Spleen (tissue), 11 donors: ENCODE measurements around the gene UGT1A5. TPM values are rescaled to one million over a fixed set of nuclear protein-coding genes. Genes with fewer than 3 reads are reported as not detected.
"Not testable (repeated sequence)": the region's sequence is repeated elsewhere in the genome, so short reads cannot be mapped to it uniquely, and the experiment has no call there.

ENCODE experiments used
- DNase-seq: peaks from one replicate; pipeline ENCODE4 v3.0.0-alpha.2; 2020
- H3K27ac ChIP-seq, 8 donors: fragments of 200-600 bp; sonication (generic) in 7 of 8; 1 replicate in 4 of 8; 2 replicates in 4 of 8; pipeline versions ENCODE4 v1.5.0 to v1.8.0; 2016 to 2021; ENCODE audit warnings: inconsistent platforms in 4 of 8, mild to moderate bottlenecking in 4 of 8, moderate library complexity in 1 of 8
- H3K27me3 ChIP-seq, 7 donors: fragments of 200-600 bp; sonication (generic) in 6 of 7; replicated peaks in 1 of 7; 1 replicate in 4 of 7; 2 replicates in 3 of 7; pipeline versions ENCODE4 v1.5.0 to v1.8.0; 2016 to 2021; ENCODE audit warnings: inconsistent platforms in 3 of 7, mild to moderate bottlenecking in 1 of 7
- H3K36me3 ChIP-seq, 6 donors: fragments of 200-600 bp; sonication (generic) in 5 of 6; 1 replicate in 4 of 6; 2 replicates in 2 of 6; pipeline versions ENCODE4 v1.5.0 to v1.8.0; 2016 to 2021; ENCODE audit warnings: inconsistent platforms in 2 of 6
- H3K4me1 ChIP-seq, 6 donors: fragments of 200-600 bp; sonication (generic) in 5 of 6; 1 replicate in 3 of 6; 2 replicates in 3 of 6; pipeline versions ENCODE4 v1.5.0 to v1.8.0; 2016 to 2021; ENCODE audit warnings: inconsistent platforms in 3 of 6
- H3K4me3 ChIP-seq, 8 donors: fragments of 200-600 bp; sonication (generic) in 7 of 8; 1 replicate in 4 of 8; 2 replicates in 4 of 8; pipeline versions ENCODE4 v1.5.0 to v1.8.0; 2016 to 2021; ENCODE audit warnings: inconsistent platforms in 4 of 8, mild to moderate bottlenecking in 4 of 8, moderate library complexity in 2 of 8
- H3K9me3 ChIP-seq, 8 donors: fragments of 200-600 bp; sonication (generic) in 7 of 8; 1 replicate in 4 of 8; 2 replicates in 4 of 8; pipeline versions ENCODE4 v1.5.0 to v1.8.0; 2016 to 2021; ENCODE audit warnings: inconsistent platforms in 4 of 8
- POLR2A ChIP-seq, 3 donors: fragments of 450-650 bp; IDR thresholded peaks; one replicate each; pipeline ENCODE4 v1.5.1; 2017; ENCODE audit warnings: antibody characterized with exemption in 3 of 3, mild to moderate bottlenecking in 1 of 3
- POLR2AphosphoS5 ChIP-seq, 3 donors: sonication (generic); formaldehyde crosslinking; IDR thresholded peaks; one replicate each; pipeline ENCODE4 v1.5.1; 2017; ENCODE audit warnings: antibody characterized with exemption in 3 of 3
- WGBS, 5 donors: extraction: QIAGEN DNeasy Blood & Tissue Kit in 3 of 5; methylation state at CpG; one replicate each; pipeline versions ENCODE4 v1.1.5 to v1.1.7; 2013 to 2018; 5-methylcytosine and 5-hydroxymethylcytosine counted together
- intact Hi-C: fragments of 100-400 bp; cut with DNase I; formaldehyde crosslinking; loops from one replicate; pipeline ENCODE4 v1.15.0; 2023; ENCODE audit warnings: low total_unique reads
- polyA plus RNA-seq, 3 donors: library from polyadenylated mRNA; stranded (reverse); fragments of 200-250 nt; gene quantifications; one replicate each; pipeline ENCODE4 v1.2.1, GENCODE V29; 2013
- total RNA-seq, 7 donors: library from RNA; depleted of rRNA in 3 of 7; stranded (reverse); fragments of >200 nt in 3 of 7; fragmentation: NEBNext Ultra II Directional in 4 of 7; extraction: Animal tissue kit (Norgen Biotek cat#: 25700) in 4 of 7; gene quantifications; one replicate each; pipeline versions ENCODE4 v1.1.0 to v1.2.1, GENCODE V29; 2016 to 2021
- TF ChIP-seq, protein P1 (sequence below), 11 experiments: fragments of 200-600 bp in 7 of 11; fragments of 450-650 bp in 4 of 11; sonication (generic) in 4 of 11; IDR thresholded peaks in 8 of 11; conservative IDR thresholded peaks in 3 of 11; 1 replicate in 7 of 11; 2 replicates in 4 of 11; pipeline versions ENCODE4 v1.4.0 to v1.8.0; 2016 to 2021; ENCODE audit warnings: antibody characterized with exemption in 11 of 11, inconsistent platforms in 4 of 11, mild to moderate bottlenecking in 1 of 11
- donor health status: healthy with polysubstance abuse.
- donor health status: DM: no; HTN: no; CAD: no; lungs with moderate emphysema.
- donor health status: DM: no; HTN: no; CAD: no.
- donor health status: Bipolar disorder and iron deficiency.
- donor health status: healthy.
- donor health status: DM: no; HTN: no; CAD: no.
- donor health status: DM: yes; HTN: yes; CAD: no.

Gene UGT1A5
- total and polyA plus RNA-seq, 10 donors: not detected

DNA sequence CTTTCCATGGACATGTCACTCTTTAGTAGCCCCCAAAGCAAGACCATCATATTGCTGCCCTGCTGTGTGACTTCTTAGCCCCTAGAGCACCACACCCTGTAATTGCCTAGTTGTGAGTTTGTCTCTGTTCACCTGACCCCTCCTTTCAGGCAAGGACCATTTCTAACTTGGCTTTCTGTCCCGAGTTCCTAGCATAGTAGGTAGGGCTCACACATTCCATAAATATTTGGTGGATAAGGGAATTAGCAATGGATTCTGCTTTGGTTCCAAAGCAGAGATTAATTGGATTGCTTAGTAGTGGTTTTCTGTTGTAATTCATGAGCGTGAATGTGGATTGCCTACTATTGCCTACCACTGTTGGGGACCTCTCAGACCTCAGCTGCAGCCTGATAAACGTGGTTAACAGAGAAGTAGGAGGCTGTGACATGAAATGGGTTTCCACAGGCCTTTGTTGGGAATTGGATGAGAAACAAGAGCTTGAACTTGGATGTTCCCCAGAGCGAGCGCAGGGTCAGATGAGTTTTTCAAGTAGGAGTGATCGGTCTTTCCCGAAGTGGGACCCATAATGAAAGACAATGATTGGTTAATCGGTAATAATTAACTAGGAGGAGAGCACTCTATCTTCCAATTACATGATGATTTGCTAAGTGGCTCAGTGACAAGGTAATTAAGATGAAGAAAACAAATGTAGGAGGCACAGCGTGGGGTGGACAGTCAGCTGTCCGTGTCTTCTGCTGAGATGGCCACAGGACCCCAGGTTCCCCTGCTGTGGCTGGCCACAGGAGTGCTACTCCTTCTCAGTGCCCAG is 34.0 kb downstream of the UGT1A5 start:
- intact Hi-C loops: no loop called here
- no peak for DNase-seq
- Histone ChIP-seq H3K4me3 (no peak overlapping the region), H3K27me3 (peaks cover 0 to 4% (median 0%) of the 10 kb centered on the region in 7 donors), H3K36me3 (no peaks in the 10 kb centered on the region), H3K27ac (no peak overlapping the region), H3K9me3 (peaks cover 0 to 19% (median 16%) of the 10 kb centered on the region in 8 donors), H3K4me1 (no peaks in the 10 kb centered on the region)
- 78 to 83% (median 82%) methylated on average over 9 to 10 of the region's 10 CpGs for WGBS, 5 donors
- no peak for TF ChIP-seq POLR2AphosphoS5 (IDR thresholded peaks at IDR 0.05)
- TF ChIP-seq, protein P1, sequence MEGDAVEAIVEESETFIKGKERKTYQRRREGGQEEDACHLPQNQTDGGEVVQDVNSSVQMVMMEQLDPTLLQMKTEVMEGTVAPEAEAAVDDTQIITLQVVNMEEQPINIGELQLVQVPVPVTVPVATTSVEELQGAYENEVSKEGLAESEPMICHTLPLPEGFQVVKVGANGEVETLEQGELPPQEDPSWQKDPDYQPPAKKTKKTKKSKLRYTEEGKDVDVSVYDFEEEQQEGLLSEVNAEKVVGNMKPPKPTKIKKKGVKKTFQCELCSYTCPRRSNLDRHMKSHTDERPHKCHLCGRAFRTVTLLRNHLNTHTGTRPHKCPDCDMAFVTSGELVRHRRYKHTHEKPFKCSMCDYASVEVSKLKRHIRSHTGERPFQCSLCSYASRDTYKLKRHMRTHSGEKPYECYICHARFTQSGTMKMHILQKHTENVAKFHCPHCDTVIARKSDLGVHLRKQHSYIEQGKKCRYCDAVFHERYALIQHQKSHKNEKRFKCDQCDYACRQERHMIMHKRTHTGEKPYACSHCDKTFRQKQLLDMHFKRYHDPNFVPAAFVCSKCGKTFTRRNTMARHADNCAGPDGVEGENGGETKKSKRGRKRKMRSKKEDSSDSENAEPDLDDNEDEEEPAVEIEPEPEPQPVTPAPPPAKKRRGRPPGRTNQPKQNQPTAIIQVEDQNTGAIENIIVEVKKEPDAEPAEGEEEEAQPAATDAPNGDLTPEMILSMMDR (IDR thresholded peaks at IDR 0.05 in 8 of 11, conservative IDR thresholded peaks at IDR 0.05 in 3 of 11): no peak
- no peak for TF ChIP-seq POLR2A (IDR thresholded peaks at IDR 0.05)

DNA sequence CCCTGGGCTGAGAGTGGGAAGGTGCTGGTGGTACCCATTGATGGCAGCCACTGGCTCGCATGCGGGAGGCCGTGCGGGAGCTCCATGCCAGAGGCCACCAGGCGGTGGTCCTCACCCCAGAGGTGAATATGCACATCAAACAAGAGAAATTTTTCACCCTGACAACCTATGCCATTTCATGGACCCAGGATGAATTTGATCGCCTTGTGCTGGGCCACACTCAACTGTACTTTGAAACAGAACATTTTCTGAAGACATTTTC is 34.5 kb downstream of the UGT1A5 start:
- no peak for DNase-seq
- intact Hi-C loops: no loop called here
- TF ChIP-seq POLR2AphosphoS5 (IDR thresholded peaks at IDR 0.05) (no peak), POLR2A (IDR thresholded peaks at IDR 0.05) (no peak)
- TF ChIP-seq, protein P1 (IDR thresholded peaks at IDR 0.05 in 8 of 11, conservative IDR thresholded peaks at IDR 0.05 in 3 of 11): no peak

DNA sequence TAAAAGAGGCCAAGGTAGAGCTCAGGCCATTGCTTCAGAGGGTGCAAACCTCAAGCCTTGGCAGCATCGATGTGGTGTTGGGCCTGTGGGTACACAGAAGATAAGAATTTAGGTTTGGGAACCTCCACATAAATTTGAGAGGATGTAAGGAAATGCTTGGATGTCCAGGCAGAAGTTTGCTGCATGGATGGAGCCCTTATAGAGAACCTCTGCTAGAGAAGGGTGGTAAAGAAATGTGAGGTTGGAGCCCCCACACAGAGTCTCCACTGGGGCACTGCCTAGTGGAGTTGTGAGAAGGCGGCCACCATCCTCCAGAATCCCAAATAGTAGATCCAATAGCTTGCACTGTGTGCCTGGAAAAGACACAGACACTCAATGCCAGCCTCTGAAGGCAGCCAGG is 38.0 kb downstream of the UGT1A5 start:
- WGBS, 5 donors: 74 to 89% (median 82%) methylated on average over 2 of the region's 2 CpGs
- H3K4me3 ChIP-seq, intact Hi-C loops, H3K4me1 ChIP-seq, H3K36me3 ChIP-seq, DNase-seq, H3K27ac ChIP-seq: not testable (repeated sequence)
- H3K27me3 ChIP-seq: peaks cover 0 to 17% (median 0%) of the 10 kb centered on the region in 7 donors
- H3K9me3 ChIP-seq: peaks cover 0 to 23% (median 16%) of the 10 kb centered on the region in 8 donors

More for the DNA sequence above, 34.5 kb downstream of the UGT1A5 start:
- Histone ChIP-seq H3K9me3 (peaks cover 0 to 23% (median 16%) of the 10 kb centered on the region in 8 donors), H3K4me3 (no peak overlapping the region), H3K27me3 (peaks cover 0 to 7% (median 0%) of the 10 kb centered on the region in 7 donors), H3K27ac (no peak overlapping the region), H3K36me3 (no peaks in the 10 kb centered on the region), H3K4me1 (no peaks in the 10 kb centered on the region)
- 86 to 95% (median 92%) methylated on average over 6 of the region's 6 CpGs for WGBS, 5 donors

DNA sequence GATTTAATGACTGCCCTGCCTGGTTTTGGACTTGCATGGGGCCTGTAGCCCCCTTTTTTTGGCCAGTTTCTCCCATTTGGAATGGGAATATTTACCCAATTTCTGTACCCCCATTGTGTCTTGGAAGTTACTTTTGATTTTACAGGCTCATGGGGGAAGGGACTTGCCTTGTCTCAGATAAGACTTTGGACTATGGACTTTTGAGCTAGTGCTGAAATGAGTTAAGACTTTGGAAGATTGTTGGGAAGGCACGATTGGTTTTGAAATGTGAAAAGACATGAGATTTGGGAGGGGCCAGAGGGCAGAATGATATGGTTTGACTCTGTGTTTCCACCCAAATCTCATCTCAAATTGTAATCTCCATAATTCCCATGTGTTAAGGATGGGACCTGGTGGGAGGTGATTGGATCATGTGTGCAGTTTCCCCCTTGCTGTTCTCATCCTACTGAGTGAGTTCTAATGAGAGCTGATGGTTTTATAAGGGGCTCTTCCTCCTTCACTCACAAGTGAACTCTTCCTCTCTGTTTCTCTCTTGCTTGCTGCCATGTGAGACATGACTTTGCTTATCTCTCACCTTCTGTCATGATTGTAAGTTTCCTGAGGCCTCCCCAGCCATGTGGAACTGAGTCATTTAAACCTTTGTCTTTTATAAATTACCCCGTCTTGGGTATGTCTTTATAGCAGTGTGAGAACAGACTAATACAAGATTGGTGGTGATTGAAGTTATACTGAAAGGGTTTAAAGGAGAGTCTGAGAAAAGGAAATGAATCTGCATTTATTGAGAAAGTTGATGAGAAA is 38.7 kb downstream of the UGT1A5 start:
- DNase-seq, intact Hi-C loops, H3K36me3 ChIP-seq, H3K4me3 ChIP-seq, H3K4me1 ChIP-seq, H3K27ac ChIP-seq: not testable (repeated sequence)
- Histone ChIP-seq H3K27me3 (peaks cover 0 to 17% (median 0%) of the 10 kb centered on the region in 7 donors), H3K9me3 (peaks cover 0 to 23% (median 16%) of the 10 kb centered on the region in 8 donors)
- 58 to 80% (median 77%) methylated on average over 2 of the region's 2 CpGs for WGBS, 5 donors
